Measurements from ENCODE around the gene COL12A1.

The COL12A1 gene

DNA sequence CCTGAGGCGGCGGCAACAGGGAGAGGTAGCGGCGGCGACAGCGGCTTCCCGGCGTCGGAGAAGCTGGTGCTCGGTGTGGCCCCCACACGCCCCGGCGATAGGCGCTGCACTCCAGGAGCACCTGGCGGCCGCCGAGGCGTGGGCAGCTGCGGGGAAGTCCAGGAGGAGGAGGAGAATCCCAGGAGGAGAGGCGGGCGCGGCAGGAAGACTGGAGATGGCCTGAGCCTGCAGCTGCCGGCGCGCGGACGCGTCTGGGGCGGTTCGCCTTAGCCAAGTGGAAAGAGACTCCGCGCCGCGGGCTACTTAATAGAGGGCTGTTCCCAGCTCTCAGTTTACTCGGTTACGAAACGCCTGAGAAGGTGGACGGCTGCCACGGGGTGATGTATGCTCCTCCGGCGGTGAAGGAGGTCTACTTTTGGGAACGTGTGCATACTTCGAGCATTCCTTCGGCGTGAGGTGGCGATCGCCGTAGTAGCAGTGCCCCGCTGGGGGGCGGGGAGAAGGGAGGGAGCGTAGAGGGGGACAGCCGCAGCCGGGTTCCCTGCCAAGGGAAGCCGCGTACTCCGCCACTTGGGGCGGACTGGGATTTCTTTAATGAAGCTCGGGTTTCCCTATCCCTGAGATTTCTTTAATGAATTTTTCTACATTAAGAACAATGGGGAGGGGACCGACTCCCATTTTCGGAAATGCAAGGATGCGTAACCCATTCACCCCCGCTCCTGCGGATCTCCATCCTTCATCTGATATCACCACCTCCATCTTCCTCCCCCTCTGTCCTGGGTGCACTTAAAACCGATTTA is at the start of gene COL12A1:
Gene COL12A1, minus strand, starts transcription at position 278 of the 800 bp plus-strand sequence. CDS start 3,261 bp downstream, outside the sequence.
- no peak for FAIRE-seq

DNA sequence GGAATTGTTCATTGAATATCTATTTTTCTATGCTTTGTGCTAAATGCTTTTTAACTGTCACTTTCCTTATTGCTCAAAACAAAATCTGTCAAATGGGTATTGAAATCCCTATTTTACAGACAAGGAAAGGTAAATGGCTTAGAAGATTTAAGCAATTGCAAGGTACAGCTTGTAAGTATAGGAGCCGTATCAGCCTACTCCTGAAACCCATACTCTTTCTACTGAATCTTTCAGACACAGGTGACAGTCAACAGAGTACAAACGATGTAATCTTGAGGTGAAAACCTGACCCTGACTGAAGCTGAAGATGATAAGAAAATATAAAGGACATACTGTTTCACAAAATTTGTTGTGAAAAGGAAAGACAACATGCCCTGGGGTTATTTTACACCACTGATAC is 44.7 kb upstream of the COL12A1 start:
- FAIRE-seq, result no peak

DNA sequence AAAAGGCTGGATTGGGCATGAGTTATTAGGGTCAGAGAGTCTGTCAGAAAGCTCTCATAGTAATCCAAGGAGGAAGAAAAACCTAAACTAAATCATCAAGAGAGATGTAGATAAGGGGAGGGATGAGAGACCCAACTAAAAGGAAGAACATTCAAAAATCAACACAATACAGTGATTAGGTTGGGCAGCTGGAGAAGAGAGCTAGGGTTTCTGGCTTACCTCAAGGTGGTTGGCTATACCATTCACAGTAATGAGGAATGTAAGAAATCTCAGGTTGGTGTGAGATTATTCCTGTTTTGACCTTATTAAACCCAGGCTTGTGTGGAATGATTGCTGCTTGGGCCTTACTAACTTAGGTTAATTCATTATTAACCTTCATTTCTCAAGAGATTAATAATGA is 44.0 kb upstream of the COL12A1 start:
- no peak for FAIRE-seq

DNA sequence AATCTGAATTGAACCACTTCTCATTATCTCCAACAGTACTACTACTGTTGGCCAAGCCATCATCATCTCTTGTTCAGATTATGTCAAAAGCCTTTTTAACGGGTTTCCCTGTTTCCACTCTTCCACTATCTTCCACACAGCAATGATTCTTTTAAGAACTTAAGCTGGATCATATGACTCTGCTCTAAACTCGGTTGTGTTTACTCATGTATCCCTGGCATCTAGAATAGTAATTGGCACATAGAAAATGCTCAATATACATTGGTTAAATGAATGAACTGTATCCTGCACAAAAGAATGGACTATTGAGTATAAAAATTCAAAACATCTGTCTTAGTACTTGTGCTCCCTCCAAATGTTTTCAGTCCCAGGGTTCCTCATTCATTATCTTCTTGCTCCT is 40.5 kb upstream of the COL12A1 start:
- no peak for FAIRE-seq

DNA sequence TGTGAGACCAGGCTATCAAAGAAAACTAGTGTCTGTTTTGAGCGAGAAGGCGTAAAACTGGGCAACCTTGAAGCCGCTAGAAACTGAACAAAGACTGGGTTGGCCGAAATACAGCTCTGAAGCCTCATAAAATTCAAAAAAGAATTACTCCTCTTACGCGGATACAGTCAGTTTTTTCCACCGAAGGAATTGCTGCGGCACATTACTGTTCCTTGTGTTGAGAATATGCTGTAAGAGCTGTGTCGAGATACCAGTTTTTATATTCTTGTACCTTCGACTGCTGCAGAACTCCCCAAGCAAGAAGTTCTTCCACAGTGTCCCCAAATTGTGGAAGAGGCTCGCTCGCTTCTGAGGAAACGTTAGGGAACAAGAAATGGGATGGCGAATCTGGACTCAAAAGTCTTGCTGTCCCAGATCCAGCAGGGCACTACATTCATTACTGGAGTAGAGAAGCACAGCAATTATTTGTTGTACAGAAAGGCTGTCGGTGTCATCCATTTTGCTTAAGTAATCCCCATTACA is 38.3 kb upstream of the COL12A1 start:
- FAIRE-seq, result no peak

DNA sequence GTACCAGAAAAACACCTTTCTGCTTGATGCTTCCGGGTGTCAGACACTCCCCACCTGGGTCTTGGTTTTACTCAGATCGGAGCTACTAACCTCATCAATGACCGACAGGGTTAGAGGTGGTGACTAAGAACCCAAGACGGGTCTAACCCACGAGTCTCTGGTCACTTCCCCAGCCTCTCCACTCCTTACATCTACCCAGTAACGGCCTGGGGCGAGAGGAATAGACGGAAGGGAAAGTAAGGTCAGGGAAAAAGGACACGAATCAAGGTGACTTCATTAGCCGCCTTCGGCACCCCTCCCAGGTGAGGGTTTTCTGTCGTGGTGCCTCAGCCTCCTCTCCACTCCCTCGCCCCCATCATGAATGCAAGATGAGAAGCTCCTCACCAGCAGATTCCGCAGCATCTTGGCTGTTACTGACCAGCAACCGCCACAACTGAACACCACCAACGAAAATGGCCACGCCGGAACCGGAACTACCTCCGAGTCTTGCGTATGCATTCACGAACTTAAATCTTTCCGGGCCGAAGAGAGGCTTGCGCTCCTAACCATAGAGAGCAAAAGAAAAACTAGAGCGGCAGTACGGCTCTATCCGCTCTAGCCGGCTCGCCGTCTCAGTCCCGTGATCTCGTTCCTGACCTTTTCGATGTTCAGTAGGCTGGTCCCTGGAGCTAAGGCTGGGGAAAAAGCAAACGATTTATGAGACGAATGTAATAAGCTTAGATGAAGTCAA is 37.6 kb upstream of the COL12A1 start, which contains the start of gene COX7A2:
Gene COX7A2, minus strand, starts transcription at position 469 of the 730 bp plus-strand sequence. Its CDS starts 67 bp downstream, at position 402.
- FAIRE-seq, result peak; percentile 98

DNA sequence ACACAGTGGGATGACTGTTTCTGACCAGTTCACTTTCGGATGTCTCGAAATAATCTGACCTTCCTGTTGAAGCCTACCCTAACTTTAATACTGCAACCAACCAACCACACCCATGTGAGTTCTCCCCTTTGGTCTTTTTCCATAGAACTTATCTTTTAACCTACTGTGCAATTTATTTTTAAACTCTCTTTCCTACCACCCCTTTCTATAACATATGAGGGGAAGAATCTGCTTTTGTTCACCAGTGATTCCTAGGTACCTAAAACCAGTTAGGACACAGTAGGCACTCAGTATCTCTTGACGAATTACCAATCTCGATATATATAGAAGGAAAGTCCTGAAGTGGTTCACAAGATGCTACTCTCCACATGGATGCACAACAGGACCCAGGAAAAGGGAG is 30.8 kb upstream of the COL12A1 start:
- no peak for FAIRE-seq

DNA sequence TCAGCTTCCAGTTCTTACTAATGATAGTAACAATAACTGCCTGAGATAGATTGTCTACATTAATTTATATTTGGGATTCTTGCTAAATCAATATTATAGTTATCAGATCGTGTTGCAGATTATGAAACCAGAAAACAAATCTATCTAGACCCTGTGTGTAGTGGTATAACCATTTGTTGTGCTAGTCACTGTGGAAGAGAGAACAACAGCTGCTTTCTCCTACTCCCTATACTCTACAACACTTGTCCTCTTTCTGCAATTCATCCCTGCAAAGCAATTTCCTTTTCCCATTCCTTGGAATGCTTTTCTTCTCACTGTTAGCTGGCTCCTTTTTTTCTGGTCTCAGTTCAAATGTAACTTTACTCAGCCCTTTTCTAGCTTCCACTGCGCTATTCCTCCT is 29.4 kb upstream of the COL12A1 start:
- FAIRE-seq, result no peak

DNA sequence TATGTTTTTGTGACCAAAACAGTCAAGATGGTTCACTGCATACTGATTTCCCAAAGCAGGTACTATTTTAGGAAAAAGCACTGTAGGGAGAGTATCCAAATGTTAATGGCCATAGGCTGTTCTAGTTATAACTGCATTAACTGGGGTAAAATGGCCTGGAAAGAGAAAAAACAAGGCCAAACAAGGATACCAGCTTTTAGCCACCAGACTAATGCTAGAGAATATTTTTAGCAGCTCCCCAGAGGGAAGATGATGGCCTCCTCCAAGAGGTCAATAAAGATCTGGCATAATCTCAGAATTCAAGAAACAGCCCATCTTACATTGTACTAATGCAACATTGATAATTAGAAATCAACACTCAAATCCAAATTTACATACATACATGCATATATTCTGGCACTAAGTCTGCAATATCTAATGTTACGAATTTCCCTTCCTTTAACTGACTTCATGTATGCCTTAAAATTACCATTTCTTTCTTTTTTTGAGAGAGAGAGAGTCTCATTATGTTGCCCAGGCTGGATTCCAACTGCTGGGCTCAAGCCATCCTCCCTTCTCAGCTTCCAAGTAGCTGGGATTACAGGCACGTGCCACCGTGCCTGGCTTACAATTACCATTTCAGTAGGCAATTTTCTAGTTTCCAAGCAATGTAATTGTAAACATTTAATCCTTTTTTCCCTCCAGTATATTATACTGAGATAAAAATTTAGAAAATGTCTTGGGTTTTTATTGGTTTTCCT is 28.4 kb upstream of the COL12A1 start:
- no peak for FAIRE-seq

DNA sequence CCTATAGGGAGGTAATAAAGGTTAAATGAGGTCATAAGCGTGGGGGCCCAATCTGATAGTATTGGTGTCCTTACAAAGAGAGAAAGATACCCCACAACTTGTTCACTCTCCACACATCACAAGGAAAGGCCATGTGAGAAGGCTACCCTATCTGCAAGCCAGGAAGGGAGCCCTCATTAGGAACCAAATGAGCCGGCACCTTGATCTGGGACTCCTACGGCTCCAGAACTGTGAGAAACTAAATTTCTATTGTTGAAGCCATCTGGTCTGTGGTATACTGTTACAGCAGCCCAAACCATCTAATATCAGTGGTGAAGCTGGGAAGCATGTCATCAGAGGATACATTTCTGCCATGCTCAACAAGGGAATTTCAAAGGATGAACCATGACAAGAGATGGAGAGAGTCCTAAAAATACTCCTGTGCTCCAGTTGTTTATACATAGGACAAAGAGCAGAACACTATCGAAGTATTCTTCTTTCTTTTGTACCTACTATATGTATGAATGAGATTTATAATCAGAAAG is 27.3 kb upstream of the COL12A1 start:
- no peak for FAIRE-seq

DNA sequence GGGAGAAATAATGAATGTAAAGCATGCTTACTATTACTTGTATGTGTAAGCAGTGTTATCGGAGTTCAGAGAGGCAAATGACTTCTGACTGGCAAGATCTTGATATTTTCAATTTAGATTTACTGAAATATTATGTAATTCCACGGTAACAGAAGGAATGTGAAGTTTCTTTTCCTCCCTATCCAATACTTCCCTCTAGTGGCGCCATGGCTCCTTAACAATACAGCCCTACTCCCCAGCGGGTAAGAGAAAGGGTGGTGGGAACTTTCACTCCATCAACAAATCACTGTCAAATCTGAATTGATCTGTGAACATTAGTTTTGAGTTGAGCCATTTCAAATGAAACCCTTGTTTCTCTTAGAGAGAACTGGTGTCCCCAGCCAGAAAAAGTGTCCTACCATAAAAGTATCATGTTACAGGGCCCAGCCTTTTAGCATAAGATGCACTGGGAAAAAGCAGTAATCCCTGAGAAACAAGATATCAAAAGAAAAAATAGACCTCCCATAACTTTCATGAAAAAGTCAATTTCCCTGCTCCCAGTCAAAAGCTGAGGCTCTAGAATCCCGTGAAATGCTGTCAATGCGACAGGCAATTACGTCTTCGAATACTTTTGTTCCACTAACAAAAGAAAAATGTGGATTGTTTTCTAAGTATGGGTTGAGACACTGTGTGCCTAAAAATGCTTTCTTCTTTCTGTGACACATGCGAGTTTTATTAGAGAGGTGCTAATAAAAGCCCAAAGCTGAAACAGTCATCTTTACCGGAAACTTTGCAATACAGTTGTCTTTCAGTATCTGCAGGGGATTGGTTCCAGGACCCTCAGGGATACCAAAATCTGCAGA is 24.9 kb upstream of the COL12A1 start:
- peak; percentile 93 for FAIRE-seq

DNA sequence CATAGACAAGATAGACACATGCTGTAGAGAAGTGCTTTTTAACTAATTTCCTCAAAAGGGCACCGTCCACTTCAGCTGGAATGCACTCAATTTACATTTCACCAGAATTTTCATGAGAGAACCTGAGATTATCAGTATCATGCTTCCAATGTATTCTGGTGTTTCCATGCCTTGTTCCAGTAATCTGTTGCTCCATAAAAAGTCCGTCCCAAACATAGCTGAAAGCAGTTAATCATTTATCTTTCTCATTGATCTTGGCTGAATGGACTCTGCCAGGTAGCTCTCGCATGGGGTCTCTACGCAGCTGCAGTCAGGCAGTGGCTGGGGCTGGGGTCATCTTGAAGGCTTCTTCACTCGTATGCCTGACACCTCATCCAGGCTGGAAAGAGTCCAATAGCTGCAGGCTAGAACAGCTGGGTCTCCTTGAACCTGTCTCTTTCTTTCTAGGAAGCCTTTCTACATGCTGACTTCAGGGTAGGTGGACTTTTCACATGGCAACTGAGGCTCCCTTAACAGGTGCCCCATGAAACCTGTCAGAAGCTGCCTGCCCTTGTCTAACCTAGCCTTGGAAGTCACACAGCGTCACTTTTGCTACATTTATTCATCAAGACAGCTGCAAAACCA is 18.6 kb upstream of the COL12A1 start:
- no peak for FAIRE-seq

DNA sequence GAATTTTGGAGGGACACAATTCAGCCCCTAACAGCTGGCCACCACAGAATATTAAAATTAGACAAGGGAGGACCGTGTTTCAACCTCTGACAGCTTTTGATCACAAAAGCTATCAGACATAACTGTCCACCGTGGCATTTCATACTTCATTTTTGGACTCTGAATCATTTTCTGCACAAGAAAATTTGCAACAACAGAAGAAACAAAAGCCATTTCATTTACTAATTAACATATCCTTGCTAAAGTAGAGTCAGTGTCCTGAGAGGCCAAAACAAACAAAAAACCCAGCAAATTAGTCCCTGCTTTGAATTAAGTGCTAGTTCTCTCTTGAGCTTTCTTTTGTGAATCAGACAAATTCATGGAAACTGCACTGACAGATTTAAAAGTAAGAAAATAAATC is 17.6 kb upstream of the COL12A1 start:
- no peak for FAIRE-seq

DNA sequence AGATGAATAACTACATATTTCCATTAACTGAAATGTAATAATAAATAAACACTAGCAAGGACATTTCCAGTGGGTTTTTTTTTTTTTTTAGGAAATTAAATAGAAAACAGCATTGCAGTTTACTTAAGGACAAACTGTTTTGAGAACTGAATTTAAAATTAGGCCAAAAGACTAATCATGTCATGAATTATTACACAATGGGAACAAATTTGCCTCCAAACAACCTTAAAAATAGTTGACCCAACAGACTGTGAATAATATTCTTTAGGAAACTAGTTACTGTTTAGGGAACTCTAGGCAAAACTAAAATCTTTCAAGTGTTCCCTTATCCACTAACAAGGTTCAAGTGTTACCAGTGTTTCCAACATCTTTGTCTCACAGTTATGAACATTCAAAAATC is 16.4 kb upstream of the COL12A1 start:
- FAIRE-seq, result no peak

DNA sequence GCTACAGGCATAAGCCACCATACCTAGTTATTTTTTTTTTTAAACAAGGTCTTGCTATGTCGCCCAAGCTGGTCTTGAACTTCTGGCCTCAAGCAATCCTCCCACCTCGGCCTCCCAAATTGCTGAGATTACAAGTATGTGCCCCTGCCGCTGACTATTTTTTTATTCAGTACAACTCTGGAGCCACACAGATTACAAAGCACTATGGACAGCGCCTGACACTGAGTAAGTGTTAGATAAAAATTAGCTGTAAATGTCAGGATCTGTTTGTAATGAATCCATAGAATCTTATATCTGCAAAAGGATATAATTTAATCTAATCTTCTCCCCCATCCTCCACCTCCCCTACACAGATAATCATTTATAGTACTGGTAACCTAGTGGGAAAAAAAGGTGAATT is 15.3 kb upstream of the COL12A1 start:
- no peak for FAIRE-seq

DNA sequence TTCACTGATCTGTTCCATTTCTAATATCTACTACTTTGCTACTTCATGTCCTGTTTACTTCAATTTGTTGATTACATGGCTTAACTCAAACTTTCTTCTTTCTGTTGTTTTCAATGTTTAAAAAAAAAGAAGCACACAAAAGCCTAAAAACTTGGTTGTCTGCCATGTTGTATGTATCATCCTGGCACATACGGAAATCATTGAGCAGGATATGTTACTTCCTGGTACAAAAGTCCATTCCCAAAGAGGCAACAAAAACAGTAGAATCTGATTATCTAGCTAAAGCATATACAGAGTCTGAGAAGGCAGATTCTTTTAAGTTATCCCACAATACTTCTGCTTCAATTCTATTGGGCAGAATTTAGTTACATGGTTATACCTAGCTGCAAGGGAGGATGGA is 14.5 kb upstream of the COL12A1 start:
- FAIRE-seq, result no peak

DNA sequence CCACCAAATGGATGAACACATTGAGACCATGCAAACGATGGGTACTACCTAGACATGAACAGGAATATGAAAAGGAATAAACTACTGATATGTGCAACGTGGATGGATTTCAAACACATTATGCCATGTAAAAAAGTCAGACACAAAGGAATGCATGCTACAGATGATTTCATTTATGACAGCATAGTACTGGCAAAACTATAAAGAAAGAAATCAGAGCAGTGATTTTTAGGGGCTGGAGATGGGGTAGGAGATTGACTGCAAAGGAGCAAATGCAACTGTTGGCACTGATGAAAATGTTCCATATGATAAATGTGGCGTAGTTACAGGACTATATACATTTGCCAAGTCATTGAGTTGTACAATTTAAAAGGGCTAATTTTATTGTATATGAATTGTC is 13.4 kb upstream of the COL12A1 start:
- no peak for FAIRE-seq

DNA sequence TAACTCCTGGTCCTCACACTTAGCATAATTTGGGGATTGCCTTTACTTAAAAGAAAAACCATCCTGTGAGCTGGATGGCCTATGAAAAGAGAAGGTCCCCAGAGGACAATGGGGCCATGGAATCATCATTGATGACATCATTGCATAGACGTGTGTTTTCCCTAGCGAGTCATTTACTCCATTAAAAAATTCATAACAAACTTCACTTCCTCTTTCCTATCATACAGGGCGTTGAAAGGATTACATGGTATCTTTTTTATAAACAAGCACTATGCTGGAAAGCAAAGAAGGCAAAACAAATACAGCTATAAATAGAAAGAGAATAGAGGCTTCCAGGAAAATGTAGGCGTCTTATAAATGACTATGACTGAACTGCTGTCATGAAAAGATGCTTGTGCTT is 11.3 kb upstream of the COL12A1 start:
- no peak for FAIRE-seq

DNA sequence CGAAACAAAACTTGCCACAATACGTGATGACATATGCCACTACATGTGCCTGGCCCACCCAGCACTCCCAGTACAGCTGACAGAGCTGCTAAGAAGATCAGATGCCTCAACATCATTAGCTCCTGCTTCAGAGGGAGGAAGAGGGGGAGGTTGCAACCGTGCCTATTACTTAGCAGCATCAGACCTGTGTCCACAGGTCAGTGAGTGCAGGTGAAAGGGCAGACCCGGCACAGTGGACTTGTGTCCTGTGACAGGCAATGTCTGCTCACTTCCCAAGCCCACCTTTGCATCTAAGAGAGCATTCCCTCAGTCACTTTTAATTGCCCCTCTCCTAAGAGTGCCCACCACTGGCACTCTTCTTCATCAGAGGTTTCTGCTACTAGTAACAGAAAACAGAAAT is 9.4 kb upstream of the COL12A1 start:
- FAIRE-seq, result no peak

DNA sequence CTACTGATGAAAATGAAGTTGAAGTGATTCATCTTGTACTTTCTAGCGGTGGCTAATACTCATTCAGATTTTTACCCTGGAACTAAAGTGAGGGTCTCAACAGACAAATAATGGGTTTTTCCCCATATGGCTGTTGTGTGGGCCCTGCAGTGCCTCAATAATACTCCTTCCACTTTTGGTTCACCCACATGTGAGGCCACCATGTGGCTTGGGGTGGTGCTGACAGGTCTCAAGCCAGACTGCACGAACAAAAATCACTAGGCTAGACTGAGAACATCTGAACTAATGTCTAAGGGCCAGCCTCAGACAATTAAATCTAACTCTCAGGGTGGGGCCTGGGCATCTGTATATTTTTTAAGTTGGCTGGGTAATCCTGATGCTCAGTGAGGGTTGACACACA is 7.9 kb upstream of the COL12A1 start:
- no peak for FAIRE-seq

DNA sequence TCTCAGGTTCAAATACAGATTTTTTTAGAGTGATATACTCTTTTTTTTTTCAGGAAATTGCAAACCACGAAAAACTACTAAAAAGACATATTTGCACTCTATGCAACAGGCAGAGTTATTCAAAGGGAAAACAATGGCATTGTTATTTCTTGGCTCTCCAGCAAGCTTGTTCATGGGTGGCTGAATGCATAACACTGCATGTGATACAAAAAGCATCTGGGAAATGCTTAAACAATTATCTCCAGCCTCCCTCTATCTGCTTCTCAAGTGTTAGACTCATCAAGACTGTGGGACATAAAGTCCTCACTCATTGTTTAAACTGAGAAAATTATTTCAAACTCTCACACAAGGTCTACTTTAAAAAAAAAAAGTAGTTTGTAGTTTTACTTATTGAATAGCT is 7.3 kb upstream of the COL12A1 start:
- no peak for FAIRE-seq

Measured in G401.6 (cell line).